IPS-11a (cell line): ENCODE measurements around the gene AGA.
A peak's percentile ranks its signal among the peaks of the same experiment; 100 is the strongest.

Experiments used
- H3K4me3 ChIP-seq: one replicate; pipeline ENCODE4 v1.5.1; 2013; ENCODE audit warnings: low read depth, low read length, control low read depth

The AGA gene

DNA sequence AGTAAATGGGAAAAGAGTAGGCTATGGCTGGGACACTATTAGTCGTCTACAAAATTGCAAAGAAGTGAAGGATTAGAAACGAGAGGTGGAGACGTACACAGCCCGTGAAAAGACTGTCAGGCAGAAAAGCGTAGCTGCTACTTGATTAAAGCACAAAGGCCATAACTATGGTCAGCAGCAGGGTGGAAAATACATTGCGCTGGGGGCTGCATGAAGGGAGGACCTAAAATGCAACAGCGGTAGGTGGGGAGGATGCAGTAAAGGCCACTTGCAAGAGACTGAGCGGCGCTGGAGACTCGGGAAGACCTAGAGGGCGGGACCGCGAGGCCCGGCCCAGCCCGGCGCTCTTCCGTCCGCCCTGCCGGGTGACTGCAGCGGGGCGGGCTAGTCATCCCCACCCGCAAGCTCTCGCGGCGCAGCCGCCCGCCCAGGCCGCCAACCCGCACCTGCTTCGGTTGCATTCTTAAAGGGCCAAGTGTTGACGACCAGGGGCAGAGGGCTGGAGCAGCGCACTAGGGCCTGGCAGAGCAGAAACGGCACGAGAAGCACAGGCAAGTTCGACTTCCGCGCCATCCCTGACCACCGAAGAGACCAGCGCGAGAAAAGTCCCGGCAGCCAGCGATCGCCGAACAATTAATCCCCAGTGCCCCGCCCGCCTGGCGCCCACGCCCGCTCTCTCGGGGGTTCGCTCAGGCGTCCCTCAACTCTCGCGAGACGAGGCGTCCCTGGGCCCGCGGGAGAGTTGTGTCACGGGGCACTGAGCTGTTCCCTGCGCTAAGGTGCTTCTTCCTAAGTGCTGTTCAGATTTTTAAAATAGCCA, at the start of gene AGA:
Gene AGA (minus strand): TSS at position 635 of the 820 bp plus-strand sequence. CDS start 62 bp downstream, at position 573.
- peak within 1 kb of the TSS; percentile 92 for H3K4me3 ChIP-seq

DNA sequence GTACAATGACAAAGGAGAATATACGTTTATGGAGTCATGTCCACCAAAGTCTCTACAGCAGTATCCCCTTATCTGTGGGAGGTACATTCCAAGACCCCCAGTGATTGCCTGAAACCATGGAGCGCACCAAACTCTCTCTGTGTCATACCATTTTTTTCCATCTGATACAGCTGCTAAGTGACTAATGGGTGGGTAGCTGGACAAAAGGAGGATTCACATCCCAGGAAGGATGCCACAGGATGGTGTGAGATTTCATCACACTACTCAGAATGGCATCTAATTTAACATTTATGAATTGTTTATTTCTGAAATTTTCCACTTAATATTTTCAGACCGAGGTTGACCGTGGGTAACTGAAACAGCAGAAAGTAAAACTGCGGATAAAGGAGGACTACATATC, 49.8 kb upstream of the AGA start:
- no peak overlapping the region for H3K4me3 ChIP-seq

DNA sequence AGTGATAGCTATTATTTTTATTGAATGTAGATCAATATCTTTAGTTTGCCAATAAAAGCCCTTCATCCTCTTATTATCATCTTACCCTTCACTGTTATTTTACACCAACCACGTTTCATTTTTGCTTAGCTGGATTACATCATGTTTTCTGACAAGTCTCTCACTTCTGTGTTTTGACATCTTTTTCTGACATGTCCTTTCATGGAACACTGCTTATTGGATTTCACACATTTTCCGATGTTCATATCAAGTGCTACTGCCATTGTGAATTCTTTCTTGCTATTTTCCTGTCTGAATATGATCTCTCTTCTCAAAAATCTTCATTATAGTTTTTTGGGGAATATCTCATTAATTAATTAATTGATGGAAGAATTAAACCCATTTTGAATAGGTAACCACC, 48.5 kb upstream of the AGA start:
- H3K4me3 ChIP-seq: no peak overlapping the region

DNA sequence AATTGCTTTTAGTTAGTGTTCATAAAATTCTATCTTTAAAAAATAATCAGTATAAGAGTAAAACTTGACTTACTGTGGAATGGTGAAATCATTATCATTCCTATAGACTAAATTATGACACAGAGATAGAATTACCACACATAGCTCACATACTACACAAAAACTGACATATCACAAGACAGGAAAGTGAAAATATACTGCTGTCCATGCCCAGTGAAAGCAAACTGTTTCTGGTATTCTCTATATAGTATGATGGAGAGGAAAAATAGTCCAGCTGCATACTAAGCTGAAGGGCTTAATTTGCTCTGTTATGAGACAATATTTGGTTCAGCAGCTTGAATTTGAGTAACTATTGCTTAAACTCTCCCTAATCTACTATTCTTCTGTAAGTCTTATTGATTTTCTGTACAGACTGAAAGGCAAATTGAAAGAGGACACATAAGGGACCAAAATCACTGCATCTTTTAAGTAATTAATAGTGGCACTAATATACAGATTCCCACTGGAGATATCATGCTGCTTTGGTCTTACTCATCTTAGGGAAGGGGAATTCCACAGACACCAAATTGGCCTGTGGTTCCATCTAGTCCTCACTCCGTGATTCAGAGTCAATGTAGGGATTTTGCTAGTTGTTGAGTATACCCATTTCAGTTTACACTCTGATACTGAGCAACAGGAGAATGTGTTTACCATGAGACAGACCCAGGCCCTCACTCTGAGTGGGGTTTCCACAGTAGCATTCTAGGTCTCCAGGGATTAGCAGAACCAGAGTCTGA, 47.4 kb upstream of the AGA start:
- H3K4me3 ChIP-seq: no peak overlapping the region

DNA sequence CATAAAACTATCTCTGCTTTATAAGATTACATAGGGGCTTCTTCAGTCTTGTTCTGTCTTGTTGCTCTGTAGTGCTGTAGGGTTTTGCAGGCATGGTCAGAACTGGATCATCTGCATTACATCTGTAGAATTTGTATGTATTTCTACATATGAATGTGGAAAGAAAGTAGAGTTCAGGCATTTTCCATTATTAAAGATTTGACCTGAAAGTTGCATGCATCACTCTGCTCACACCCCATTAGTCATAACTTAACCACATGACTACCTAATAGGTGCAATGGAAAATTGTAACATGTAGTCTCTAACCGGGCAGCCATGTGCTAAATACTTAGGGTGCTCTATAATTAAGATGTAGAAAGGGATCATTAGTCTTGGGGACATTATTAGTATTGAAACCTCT, 45.7 kb upstream of the AGA start:
- H3K4me3 ChIP-seq: no peak overlapping the region

DNA sequence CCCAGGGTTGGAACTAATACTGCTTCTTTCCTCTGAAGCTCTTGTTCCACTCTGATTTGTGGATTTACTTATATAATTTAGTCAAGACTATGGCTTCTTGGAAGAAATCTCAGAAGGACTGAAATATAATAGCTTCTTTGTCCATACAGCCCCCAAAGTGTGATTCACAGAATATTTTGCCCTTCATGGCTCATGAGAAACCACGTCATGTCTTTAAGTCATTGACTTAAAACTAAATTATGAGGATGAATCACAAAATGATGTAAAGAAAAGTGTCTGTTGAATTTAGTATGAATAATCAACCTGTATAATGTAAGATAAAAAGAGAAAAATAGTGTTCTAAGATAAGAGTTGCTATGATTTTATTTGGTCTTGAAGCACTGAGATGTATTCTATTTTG, 43.3 kb upstream of the AGA start:
- no peak overlapping the region for H3K4me3 ChIP-seq

DNA sequence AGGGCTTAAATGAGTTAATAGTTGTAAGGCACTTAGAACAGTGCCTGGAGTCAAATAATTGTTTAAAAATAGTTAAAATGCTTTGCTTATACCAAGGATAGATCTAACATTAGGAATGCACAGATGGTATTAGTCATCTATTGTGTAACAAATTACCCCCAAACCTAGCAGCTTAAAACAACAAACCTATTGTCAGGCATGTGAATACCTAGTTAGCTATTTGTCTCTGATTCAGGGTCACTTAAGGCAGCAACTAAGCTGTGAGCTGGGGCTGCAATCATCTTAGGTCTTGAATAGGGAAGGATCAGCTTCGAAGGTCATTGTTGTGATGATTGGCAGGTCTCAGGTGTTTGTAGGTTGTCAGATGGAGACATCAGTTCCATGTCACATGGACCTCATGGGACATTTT, 42.4 kb upstream of the AGA start:
- no peak overlapping the region for H3K4me3 ChIP-seq

DNA sequence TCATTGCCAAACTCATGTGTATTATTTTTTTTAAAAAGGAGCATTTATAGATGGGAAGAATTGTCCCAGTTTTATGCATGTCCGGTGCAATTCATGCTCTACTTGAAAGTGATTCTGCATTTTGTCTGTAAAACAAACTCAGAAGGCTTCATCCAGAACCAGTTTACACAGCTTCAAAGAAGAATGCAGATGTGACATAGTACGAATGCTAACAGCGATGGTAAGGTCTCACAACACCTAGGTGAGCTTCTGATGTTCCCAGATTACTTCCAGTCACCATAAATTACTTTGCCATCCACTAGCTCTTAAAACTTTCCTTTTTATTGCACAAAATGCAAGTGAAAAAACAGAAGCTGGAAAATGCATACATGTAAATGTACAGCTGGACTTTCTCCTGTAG, 41.5 kb upstream of the AGA start:
- H3K4me3 ChIP-seq: no peak overlapping the region

DNA sequence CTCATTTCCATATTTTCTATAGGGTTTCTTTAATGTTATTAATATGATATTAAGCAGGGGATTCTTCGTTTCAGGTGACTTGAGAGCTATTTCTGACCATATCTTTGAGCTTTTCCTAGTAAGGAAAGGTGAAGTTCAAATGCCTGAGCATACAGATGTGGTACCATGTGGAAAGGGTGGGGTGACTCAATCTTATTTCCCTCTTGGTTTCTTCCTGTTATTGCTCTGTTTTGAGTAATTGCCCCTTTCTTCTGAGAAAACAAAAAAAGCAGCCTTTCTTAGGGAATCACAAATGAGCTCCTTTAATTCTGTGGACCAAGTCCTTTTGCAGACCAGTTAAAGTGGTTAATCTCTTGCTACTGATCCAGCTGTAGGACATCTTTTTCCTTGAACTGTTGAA, 41.0 kb upstream of the AGA start:
- no peak overlapping the region for H3K4me3 ChIP-seq

DNA sequence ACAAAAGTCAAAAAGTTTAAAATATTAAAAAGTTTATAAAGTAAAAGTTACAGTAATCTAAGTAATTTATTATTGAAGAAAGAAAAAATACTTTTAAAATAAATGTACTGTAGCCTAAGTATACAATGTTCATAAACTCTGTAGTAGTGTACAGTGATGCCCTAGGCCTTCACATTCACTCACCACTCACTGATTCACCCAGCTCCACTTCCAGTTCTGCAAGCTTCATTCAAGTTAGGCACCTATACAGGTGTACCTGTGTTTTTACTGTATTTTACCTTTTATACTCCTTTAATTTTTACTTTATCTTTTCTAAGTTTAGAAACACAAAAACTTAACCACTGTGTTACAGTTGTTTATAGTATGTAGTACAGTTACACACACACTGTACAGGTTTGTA, 40.1 kb upstream of the AGA start:
- no peak overlapping the region for H3K4me3 ChIP-seq

DNA sequence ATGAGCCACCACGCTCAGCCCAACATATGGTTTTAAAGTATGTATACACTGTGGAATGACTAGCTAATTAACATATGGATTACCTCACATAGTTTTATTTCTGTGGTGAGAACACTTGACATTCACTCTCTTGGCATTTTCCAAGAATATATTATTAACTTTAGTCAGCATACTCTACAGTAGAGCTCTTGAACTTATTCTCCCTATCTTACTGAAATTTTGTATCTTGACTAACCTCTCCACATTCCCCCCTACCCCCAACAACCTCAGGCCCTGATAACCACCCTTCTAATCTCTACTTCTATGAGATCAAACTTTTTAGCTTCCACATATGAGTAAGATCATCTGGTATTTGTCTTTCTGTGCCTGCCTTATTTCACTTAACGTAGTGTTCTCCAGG, 38.6 kb upstream of the AGA start:
- no peak overlapping the region for H3K4me3 ChIP-seq

DNA sequence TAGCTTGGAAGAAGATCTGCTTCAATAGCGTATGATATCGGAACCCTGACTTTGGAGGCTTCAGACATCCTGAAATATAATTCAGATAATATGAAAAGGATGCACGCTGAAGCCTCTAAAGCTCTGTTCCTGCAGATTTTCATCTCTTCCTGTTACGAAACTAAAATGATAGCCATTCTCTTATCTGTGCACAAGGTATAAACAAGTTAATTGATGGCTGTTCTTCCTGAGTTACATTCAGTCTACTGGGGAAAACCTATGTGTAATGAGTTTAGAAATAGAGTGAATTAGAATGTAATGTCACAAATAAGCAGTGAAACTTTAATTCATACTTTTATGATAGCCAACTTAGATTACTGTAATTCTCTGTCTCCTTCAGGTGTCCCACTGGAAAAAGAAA, 36.8 kb upstream of the AGA start:
- no peak overlapping the region for H3K4me3 ChIP-seq

DNA sequence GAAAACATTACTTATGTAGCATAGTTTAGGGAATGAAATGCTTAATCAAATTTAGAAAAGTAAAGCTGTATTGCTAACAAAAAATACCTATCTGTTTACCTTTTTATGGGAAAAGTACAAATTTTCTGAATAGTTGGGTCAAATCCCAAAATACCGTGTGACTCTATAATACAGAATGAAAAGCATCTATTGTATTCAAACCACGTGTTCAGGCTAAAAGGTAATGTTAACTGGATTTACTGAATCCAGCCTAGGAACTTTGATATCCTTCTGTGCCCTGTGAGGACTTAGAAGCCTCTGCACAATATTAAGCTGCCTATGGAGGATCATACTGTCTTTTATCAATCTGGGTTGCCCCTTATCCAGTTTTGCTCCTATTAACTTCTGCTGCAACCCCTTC, 36.3 kb upstream of the AGA start:
- no peak overlapping the region for H3K4me3 ChIP-seq

DNA sequence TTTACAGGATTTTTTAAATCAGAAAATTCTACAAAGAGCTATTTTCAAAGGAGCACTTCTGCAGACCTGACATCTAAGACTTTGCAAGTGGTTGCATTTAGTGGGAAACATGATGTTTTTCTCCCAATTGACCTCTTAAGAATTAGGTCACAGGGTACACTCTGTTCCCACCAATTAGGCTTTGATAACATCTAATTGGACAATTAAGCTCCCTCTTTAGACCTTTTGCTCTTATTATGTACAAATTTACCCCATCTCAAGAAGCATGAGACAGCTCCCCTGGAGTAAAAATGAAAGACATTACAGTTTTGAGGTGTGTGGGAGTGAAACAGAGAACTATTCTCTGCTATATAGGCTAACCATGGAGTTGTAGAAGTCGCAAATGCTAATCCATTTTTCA, 31.8 kb upstream of the AGA start:
- no peak overlapping the region for H3K4me3 ChIP-seq

DNA sequence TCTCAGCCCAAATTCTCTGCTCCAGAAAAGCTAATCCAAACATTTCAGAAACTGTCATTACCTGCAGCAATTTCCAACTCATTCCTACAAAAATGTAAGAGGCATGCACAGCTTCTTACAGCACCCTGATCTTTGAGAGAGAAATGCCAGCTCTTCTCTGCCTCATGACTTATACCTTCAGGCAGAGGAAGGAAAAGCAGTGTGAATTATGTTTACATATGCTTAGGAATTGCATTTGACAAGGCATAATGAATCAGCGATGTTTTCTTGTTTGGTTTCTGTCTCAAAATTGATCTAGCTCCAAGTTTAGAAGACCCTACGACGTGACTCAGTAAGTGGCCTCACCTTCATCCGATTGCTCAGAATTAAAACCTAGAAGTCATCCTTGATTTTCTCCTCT, 21.8 kb upstream of the AGA start:
- no peak overlapping the region for H3K4me3 ChIP-seq

DNA sequence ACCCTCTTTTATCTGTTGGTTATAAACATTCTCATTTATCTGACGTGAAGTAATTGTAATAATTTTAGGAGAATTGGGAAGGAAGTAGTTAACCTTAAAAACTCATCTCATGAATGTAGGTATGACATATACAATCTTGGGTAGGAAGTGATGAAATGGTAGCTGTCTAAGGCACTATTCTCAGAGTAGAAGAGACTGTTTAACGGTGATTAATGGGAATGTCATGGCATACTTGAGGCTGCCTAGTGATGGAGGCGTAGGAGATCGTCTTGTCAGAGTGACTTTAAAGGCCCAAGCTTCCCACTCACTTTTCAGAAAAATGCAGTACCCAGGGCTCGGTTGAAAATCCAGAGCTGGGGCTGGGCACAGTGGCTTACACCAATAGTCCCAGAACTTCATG, 19.4 kb upstream of the AGA start:
- H3K4me3 ChIP-seq: no peak overlapping the region

DNA sequence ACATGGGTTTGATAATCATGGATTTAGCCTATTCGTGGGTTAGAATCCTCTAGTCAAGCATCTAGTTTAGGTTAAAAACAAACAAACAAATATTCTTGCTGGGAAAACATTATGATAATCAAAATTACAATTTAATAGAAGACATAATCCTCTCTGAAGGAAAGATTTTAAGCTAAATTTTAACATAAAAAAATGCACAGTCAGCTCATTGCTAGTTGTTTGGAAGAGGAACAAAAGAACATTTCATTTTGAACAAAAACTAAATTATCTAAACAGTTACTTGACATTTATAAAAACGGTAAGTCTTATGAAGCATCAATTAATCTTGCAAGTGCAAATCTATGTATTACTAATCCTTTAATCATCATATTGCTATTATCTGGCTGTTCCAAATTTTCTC, 18.2 kb upstream of the AGA start:
- H3K4me3 ChIP-seq: no peak overlapping the region

DNA sequence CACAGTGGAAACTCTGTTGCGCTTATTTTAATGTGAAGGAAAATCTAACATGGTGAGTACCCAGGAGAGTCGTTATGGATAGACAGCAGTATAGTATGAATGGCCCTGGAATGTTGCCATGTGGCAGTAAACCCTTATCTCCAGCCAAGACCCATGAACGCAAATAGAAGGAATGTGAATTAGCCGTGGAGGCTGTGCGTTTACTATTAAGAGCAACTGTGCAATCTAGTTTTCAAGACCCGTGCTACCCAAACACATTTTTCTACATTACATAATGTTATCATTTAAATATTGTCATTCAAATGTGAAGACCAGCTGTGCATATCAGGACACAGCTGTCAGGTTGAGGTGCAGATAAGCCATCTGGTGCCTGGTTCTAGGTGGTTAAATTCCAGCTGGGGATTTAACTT, 13.3 kb upstream of the AGA start:
- no peak overlapping the region for H3K4me3 ChIP-seq

DNA sequence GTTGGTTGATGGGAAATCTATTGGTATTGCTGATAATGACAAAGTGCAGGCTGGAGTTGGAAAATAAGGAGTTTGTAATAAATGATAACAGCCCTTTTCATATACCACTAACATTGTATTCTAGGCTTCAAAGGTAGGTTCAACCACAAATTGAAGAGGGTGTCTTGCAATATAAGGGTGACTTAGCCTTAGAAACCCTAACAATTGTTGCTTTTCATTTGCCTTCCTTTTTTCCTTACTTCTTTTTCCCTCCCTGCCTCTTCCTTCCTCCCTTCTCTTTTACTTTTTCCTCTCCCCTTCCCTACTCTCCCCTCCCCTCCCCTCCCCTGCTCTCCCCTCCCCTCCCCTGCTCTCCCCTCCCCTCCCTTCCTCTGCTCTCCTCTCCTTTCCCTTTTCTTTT, 10.9 kb upstream of the AGA start:
- no peak overlapping the region for H3K4me3 ChIP-seq

DNA sequence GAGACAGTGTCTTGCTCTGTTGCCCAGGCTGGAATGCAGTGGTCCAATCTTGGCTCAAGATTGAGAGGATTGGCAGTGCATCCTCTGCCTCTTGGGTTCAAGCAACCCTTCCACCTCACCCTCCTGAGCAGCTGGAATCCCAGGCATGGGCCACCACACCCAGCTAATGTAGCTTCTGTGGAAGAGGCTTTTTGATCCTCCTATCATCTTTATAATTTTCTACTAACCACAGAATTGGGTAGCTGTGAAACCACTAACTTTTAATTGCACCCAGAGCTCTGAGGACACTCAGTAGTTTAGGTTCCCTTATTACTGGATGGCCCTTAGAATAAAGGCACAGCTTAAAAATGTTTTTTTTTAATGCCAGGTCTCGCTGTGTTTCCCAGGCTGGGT, 8.9 kb upstream of the AGA start:
- H3K4me3 ChIP-seq: no peak overlapping the region

DNA sequence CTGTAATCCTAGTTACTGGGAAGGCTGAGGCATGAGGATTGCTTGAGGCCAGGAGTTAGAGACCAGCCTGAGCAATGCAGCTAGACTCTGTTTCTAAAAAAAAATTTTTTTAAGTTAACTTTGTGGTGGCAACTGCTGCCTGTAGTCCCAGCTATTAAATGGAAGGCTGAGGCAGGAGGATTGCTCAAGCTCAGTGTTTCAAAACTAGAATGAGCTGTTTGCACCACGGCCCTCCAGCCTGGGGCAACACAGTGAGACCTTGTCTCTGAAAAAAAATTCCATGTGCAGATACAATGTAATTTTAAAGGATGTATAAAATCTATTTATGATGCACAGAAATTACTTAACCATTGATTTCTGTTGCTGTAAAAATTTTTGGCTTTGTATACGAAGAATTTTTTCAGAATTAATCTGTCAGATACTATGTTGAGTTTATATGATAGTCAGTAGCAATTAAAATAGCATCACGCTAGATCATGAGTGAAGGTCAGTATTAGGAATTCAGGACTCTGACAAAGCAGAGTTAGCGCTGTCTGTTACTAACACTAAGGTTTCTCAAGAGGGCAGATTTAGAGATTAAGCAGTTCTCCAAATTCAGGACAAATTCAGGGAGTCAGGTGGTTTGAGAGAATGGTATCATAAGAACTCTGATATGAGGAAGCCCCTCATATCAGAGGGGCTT, 8.3 kb upstream of the AGA start:
- H3K4me3 ChIP-seq: no peak overlapping the region

DNA sequence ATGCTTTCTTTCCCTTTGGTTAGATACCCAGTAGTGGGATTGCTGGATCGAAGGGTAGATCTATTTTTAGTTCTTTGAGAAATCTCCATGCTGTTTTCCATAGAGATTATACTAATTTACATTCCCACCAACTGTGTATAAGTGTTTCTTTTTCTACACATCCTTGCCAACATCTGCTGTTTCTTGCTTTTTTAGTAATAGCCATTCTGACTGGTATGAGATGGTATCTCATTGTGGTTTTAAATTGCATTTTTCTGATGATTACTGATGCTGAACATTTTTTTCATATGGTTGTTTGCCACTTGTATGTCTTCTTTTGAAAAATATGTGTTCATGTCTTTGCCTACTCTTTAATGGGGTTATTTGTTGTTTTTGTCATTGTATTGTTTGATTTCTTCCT, 6.6 kb upstream of the AGA start:
- no peak overlapping the region for H3K4me3 ChIP-seq
